ENCODE measurements around the gene HMOX2. TPM values are rescaled to one million over a fixed set of nuclear protein-coding genes. Genes with fewer than 3 reads are reported as not detected.

The HMOX2 gene
- total and polyA plus RNA-seq, 2 of the 13 experiments (the other 11 are each of a cell fraction or from before 2014, with no cell fraction given): 60.3 to 70.4 TPM

GRCh38 chr16:4538350-4539235 is 62.4 kb downstream of the HMOX2 start, which contains the start of gene CDIP1 (continued):
- TF ChIP-seq MAFG (CRISPR knock-in tag; IDR thresholded peaks at IDR 0.05) (peak; percentile 75; the same call in 1 of the 2 replicates), KAT8 (CRISPR knock-in tag; IDR thresholded peaks at IDR 0.05) (peak; percentile 85), AGO2 (optimal IDR thresholded peaks at IDR 0.05; ENCODE audit: low read depth, low read length) (no peak), JUN (CRISPR knock-in tag; IDR thresholded peaks at IDR 0.05) (peak; percentile 96), SP5 (CRISPR knock-in tag; IDR thresholded peaks at IDR 0.05; ENCODE audit: borderline replicate concordance, low read depth) (peak; percentile 62; the same call in 1 of the 2 replicates), CHCHD3 (CRISPR knock-in tag; IDR thresholded peaks at IDR 0.05) (peak; percentile 99; the same call in 1 of the 2 replicates), ZNF232 (CRISPR knock-in tag; IDR thresholded peaks at IDR 0.05; ENCODE audit: borderline replicate concordance) (peak; percentile 100), SYNCRIP (IDR thresholded peaks at IDR 0.05; ENCODE audit: insufficient read depth, low read depth, low read length) (no peak), SRSF4 (IDR thresholded peaks at IDR 0.05; ENCODE audit: low read depth, low read length, poor library complexity, severe bottlenecking) (no peak), TRIM24 (CRISPR knock-in tag; IDR thresholded peaks at IDR 0.05) (peak; percentile 80; the same call in 1 of the 2 replicates), RXRA (CRISPR knock-in tag; IDR thresholded peaks at IDR 0.05) (peak; percentile 70; the same call in 1 of the 2 replicates), ZNF569 (CRISPR knock-in tag; IDR thresholded peaks at IDR 0.05; ENCODE audit: borderline replicate concordance) (peak; percentile 98; the same call in 1 of the 2 replicates), BORCS8-MEF2B (CRISPR knock-in tag; IDR thresholded peaks at IDR 0.05) (peak; percentile 100), ZBTB7A (CRISPR knock-in tag; IDR thresholded peaks at IDR 0.05) (peak; percentile 96), ZFYVE20 (CRISPR knock-in tag; IDR thresholded peaks at IDR 0.05; ENCODE audit: borderline replicate concordance, low read depth) (peak; percentile 99), NFATC3 (CRISPR knock-in tag; IDR thresholded peaks at IDR 0.05) (peak; percentile 98), SNAPC2 (CRISPR knock-in tag; IDR thresholded peaks at IDR 0.05) (peak; percentile 99), CHD2 (IDR thresholded peaks at IDR 0.05; ENCODE audit: low read depth, low read length) (peak; percentile 35; the same call in 1 of the 2 replicates), KLF6 (CRISPR knock-in tag; IDR thresholded peaks at IDR 0.05) (peak; percentile 100), AHDC1 (CRISPR knock-in tag; IDR thresholded peaks at IDR 0.05; ENCODE audit: borderline replicate concordance) (peak; percentile 92)
- TF ChIP-seq, protein P1, sequence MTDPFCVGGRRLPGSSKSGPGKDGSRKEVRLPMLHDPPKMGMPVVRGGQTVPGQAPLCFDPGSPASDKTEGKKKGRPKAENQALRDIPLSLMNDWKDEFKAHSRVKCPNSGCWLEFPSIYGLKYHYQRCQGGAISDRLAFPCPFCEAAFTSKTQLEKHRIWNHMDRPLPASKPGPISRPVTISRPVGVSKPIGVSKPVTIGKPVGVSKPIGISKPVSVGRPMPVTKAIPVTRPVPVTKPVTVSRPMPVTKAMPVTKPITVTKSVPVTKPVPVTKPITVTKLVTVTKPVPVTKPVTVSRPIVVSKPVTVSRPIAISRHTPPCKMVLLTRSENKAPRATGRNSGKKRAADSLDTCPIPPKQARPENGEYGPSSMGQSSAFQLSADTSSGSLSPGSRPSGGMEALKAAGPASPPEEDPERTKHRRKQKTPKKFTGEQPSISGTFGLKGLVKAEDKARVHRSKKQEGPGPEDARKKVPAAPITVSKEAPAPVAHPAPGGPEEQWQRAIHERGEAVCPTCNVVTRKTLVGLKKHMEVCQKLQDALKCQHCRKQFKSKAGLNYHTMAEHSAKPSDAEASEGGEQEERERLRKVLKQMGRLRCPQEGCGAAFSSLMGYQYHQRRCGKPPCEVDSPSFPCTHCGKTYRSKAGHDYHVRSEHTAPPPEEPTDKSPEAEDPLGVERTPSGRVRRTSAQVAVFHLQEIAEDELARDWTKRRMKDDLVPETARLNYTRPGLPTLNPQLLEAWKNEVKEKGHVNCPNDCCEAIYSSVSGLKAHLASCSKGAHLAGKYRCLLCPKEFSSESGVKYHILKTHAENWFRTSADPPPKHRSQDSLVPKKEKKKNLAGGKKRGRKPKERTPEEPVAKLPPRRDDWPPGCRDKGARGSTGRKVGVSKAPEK (CRISPR knock-in tag; IDR thresholded peaks at IDR 0.05; ENCODE audit: borderline replicate concordance): peak; percentile 93; the same call in 1 of the 2 replicates
